HepG2 (cell line): Measurements from ENCODE around the gene TRIM8. TPM values are rescaled to one million over a fixed set of nuclear protein-coding genes. Genes with fewer than 3 reads are reported as not detected.

ENCODE experiments used
- ATRX ChIP-seq: sonication (generic); formaldehyde crosslinking; IDR thresholded peaks from 2 replicates; pipeline ENCODE4 v1.4.0; 2020; ENCODE audit warnings: missing genetic modification reagents, borderline replicate concordance
- FOSL1 ChIP-seq: sonication (generic); formaldehyde crosslinking; IDR thresholded peaks from 2 replicates; pipeline ENCODE4 v1.9.0; 2021; ENCODE audit warnings: missing genetic modification reagents, borderline replicate concordance
- HOXA5 ChIP-seq: sonication (generic); formaldehyde crosslinking; IDR thresholded peaks from 2 replicates; pipeline ENCODE4 v1.4.0; 2020; ENCODE audit warnings: missing genetic modification reagents
- KDM6A ChIP-seq: IDR thresholded peaks from 2 replicates; pipeline ENCODE4 v1.6.1; 2016; ENCODE audit warnings: low read depth
- MAX ChIP-seq: IDR thresholded peaks from 2 replicates; pipeline ENCODE4 v1.6.1; 2012; ENCODE audit warnings: inconsistent platforms
- NCOA1 ChIP-seq: sonication (generic); formaldehyde crosslinking; IDR thresholded peaks from 2 replicates; pipeline ENCODE4 v1.9.0; 2021; ENCODE audit warnings: missing genetic modification reagents
- PTBP1 ChIP-seq: fragments of 200-400 bp; formaldehyde crosslinking; IDR thresholded peaks from 2 replicates; pipeline ENCODE4 v1.6.1; 2018; ENCODE audit warnings: low read length, low read depth; ENCODE audit not compliant: poor library complexity, severe bottlenecking
- TEAD3 ChIP-seq: optimal IDR thresholded peaks from 2 replicates; pipeline ENCODE3; 2016; ENCODE audit warnings: borderline replicate concordance
- TFE3 ChIP-seq: IDR thresholded peaks from 2 replicates; pipeline ENCODE4 v1.6.1; 2016
- YEATS4 ChIP-seq: sonication (generic); formaldehyde crosslinking; IDR thresholded peaks from 2 replicates; pipeline ENCODE4 v1.4.0; 2020; ENCODE audit warnings: missing genetic modification reagents, borderline replicate concordance
- ZBTB10 ChIP-seq: sonication (generic); formaldehyde crosslinking; IDR thresholded peaks from 2 replicates; pipeline ENCODE4 v1.4.0; 2020; ENCODE audit warnings: missing genetic modification reagents, borderline replicate concordance
- ZMAT5 ChIP-seq: sonication (generic); formaldehyde crosslinking; IDR thresholded peaks from 2 replicates; pipeline ENCODE4 v1.5.0; 2020; ENCODE audit warnings: mild to moderate bottlenecking, low read depth, missing genetic modification reagents, borderline replicate concordance
- ZNF326 ChIP-seq: sonication (generic); formaldehyde crosslinking; IDR thresholded peaks from 2 replicates; pipeline ENCODE4 v1.4.0; 2020; ENCODE audit warnings: missing genetic modification reagents, borderline replicate concordance
- ZNF746 ChIP-seq: sonication (generic); formaldehyde crosslinking; IDR thresholded peaks from 2 replicates; pipeline ENCODE4 v1.8.0; 2022; ENCODE audit warnings: mild to moderate bottlenecking, missing genetic modification reagents
- ZNF749 ChIP-seq: sonication (generic); formaldehyde crosslinking; IDR thresholded peaks from 2 replicates; pipeline ENCODE4 v1.8.0; 2022; ENCODE audit warnings: mild to moderate bottlenecking, missing genetic modification reagents, moderate library complexity, borderline replicate concordance
- polyA plus RNA-seq, 8 experiments: library from polyadenylated mRNA; depleted of rRNA in 3 of 8; stranded (reverse) in 7 of 8; unstranded in 1 of 8; fragments of >200 nt; fragmentation: Illumina TruSeq in 4 of 8; extraction: Trizol in 4 of 8; gene quantifications; 2 replicates each; pipeline versions ENCODE4 v1.2.1 to v1.2.3, GENCODE V29; 2011 to 2016; ENCODE audit warnings: low read depth in 4 of 8, missing spikeins in 1 of 8, mixed read lengths in 1 of 8; ENCODE audit not compliant: insufficient read depth in 1 of 8
- total RNA-seq, 5 experiments: library from RNA; depleted of rRNA; stranded (reverse); fragments of >200 nt; fragmentation: Illumina TruSeq; extraction: Trizol; gene quantifications; 2 replicates each; pipeline ENCODE4 v1.2.3, GENCODE V29; 2016; ENCODE audit warnings: low read depth in 1 of 5
- TF ChIP-seq, protein P1 (sequence below): sonication (generic); formaldehyde crosslinking; IDR thresholded peaks from 2 replicates; pipeline ENCODE4 v1.5.0; 2020; ENCODE audit warnings: mild to moderate bottlenecking, missing genetic modification reagents, borderline replicate concordance

Gene TRIM8
- total and polyA plus RNA-seq, 2 of the 13 experiments (the other 11 are each of a cell fraction or from before 2014, with no cell fraction given), result 38.9 to 66.5 TPM

DNA sequence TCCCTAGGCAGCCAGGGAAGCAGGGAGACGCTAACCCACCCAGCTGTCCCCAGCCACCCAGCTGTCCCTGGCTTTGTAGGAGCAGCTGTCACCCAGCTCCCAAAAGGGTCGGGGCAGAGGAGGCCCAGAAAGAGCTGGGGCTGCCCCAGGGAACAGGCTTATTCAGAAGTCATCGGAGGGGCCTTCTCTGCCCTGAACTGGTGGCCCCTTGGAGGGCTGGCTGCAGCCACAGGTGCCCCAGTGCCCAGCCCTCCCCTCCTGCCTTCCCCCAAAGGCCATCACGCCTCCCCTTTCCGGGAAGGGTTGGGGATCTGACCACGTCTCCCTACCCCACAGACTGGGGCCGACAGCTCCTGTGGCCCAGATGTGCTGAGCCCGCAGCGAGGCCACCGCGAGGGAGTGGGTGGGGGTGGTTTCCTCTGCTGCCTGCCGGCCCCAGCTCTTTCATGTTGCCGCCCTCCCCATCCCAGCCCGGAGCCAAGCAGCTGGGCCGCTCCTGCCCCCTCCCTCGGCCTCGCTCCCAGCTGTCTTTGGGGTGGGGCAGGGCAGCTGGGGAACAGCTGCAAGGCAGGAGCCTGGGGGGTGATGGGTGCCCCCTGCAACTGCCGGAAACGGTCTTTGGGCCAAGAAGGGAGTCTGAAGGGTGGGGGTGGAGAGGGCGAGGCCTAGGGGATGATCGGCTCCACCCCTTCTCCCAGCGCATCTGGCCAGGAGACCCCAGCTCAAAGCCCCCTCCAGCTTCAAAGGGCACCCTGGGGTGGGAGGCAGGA lies 16.8 kb downstream of the TRIM8 start (continued):
- TF ChIP-seq, protein P1, sequence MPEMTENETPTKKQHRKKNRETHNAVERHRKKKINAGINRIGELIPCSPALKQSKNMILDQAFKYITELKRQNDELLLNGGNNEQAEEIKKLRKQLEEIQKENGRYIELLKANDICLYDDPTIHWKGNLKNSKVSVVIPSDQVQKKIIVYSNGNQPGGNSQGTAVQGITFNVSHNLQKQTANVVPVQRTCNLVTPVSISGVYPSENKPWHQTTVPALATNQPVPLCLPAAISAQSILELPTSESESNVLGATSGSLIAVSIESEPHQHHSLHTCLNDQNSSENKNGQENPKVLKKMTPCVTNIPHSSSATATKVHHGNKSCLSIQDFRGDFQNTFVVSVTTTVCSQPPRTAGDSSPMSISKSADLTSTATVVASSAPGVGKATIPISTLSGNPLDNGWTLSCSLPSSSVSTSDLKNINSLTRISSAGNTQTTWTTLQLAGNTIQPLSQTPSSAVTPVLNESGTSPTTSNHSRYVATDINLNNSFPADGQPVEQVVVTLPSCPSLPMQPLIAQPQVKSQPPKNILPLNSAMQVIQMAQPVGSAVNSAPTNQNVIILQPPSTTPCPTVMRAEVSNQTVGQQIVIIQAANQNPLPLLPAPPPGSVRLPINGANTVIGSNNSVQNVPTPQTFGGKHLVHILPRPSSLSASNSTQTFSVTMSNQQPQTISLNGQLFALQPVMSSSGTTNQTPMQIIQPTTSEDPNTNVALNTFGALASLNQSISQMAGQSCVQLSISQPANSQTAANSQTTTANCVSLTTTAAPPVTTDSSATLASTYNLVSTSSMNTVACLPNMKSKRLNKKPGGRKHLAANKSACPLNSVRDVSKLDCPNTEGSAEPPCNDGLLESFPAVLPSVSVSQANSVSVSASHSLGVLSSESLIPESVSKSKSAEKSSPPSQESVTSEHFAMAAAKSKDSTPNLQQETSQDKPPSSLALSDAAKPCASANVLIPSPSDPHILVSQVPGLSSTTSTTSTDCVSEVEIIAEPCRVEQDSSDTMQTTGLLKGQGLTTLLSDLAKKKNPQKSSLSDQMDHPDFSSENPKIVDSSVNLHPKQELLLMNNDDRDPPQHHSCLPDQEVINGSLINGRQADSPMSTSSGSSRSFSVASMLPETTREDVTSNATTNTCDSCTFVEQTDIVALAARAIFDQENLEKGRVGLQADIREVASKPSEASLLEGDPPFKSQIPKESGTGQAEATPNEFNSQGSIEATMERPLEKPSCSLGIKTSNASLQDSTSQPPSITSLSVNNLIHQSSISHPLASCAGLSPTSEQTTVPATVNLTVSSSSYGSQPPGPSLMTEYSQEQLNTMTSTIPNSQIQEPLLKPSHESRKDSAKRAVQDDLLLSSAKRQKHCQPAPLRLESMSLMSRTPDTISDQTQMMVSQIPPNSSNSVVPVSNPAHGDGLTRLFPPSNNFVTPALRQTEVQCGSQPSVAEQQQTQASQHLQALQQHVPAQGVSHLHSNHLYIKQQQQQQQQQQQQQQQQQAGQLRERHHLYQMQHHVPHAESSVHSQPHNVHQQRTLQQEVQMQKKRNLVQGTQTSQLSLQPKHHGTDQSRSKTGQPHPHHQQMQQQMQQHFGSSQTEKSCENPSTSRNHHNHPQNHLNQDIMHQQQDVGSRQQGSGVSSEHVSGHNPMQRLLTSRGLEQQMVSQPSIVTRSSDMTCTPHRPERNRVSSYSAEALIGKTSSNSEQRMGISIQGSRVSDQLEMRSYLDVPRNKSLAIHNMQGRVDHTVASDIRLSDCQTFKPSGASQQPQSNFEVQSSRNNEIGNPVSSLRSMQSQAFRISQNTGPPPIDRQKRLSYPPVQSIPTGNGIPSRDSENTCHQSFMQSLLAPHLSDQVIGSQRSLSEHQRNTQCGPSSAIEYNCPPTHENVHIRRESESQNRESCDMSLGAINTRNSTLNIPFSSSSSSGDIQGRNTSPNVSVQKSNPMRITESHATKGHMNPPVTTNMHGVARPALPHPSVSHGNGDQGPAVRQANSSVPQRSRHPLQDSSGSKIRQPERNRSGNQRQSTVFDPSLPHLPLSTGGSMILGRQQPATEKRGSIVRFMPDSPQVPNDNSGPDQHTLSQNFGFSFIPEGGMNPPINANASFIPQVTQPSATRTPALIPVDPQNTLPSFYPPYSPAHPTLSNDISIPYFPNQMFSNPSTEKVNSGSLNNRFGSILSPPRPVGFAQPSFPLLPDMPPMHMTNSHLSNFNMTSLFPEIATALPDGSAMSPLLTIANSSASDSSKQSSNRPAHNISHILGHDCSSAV (CRISPR knock-in tag), result no peak
- TF ChIP-seq ZNF326 (CRISPR knock-in tag), result no peak
- TF ChIP-seq KDM6A (CRISPR knock-in tag), result no peak
- TF ChIP-seq ZNF749 (CRISPR knock-in tag), result no peak
- TF ChIP-seq HOXA5 (CRISPR knock-in tag), result no peak
- no peak for TF ChIP-seq YEATS4 (CRISPR knock-in tag)
- no peak for TF ChIP-seq ZMAT5 (CRISPR knock-in tag)
- no peak for TF ChIP-seq TEAD3 (CRISPR knock-in tag)
- peak; percentile 49 for TF ChIP-seq PTBP1
- TF ChIP-seq MAX, result peak; percentile 78; the same call in 1 of the 2 replicates
- peak; percentile 52; the same call in 1 of the 2 replicates for TF ChIP-seq ZBTB10
- TF ChIP-seq TFE3 (CRISPR knock-in tag), result no peak
- TF ChIP-seq NCOA1, result no peak
- TF ChIP-seq FOSL1 (CRISPR knock-in tag), result no peak
- no peak for TF ChIP-seq ATRX
- no peak for TF ChIP-seq ZNF746
